SU-DHL-6 (cell line): Measurements from ENCODE around the gene KLK4.

Source experiments
- H2AFZ ChIP-seq: fragments of 200-600 bp; sonication (generic); 2 replicates; pipeline ENCODE4 v1.6.1; 2014; ENCODE audit warnings: low read depth, mild to moderate bottlenecking, moderate library complexity, mixed read lengths, antibody characterized with exemption, low read length; ENCODE audit not compliant: severe bottlenecking
- H3F3A ChIP-seq: fragments of 200-600 bp; shearing (Covaris generic); 2 replicates; pipeline ENCODE4 v1.6.0; 2016; ENCODE audit warnings: antibody characterized with exemption, mild to moderate bottlenecking; ENCODE audit not compliant: insufficient read depth
- H3K27ac ChIP-seq: fragments of 200-600 bp; sonication (generic); 2 replicates; pipeline ENCODE4 v1.5.1; 2016; ENCODE audit warnings: low read depth, mild to moderate bottlenecking, low read length, moderate library complexity, mixed read lengths
- H3K27me3 ChIP-seq: fragments of 200-600 bp; sonication (generic), shearing (Covaris generic); 2 replicates; pipeline ENCODE4 v1.6.0; 2014; ENCODE audit warnings: mild to moderate bottlenecking, low read length
- H3K36me3 ChIP-seq: fragments of 200-600 bp; sonication (generic); 2 replicates; pipeline ENCODE4 v1.6.1; 2014; ENCODE audit warnings: mild to moderate bottlenecking, low read length, mixed read lengths
- H3K4me2 ChIP-seq: fragments of 300-600, 200-600 bp; shearing (Covaris generic), sonication (generic); 2 replicates; pipeline ENCODE4 v1.6.0; 2014; ENCODE audit warnings: low read length, low read depth, mild to moderate bottlenecking; ENCODE audit not compliant: poor library complexity, severe bottlenecking
- H3K4me3 ChIP-seq: fragments of 200-600 bp; sonication (generic); 2 replicates; pipeline ENCODE4 v1.5.1; 2014; ENCODE audit warnings: antibody characterized with exemption, low read length, mild to moderate bottlenecking, mixed read lengths; ENCODE audit not compliant: insufficient read depth, poor library complexity, severe bottlenecking
- H3K79me2 ChIP-seq: fragments of 200-600 bp; sonication (generic); 2 replicates; pipeline ENCODE4 v1.6.1; 2014; ENCODE audit warnings: mild to moderate bottlenecking, low read length, moderate library complexity; ENCODE audit not compliant: insufficient read depth
- H3K9ac ChIP-seq: fragments of 200-600 bp; sonication (generic); 2 replicates; pipeline ENCODE4 v1.7.0; 2014; ENCODE audit warnings: mild to moderate bottlenecking, low read length
- H3K9me2 ChIP-seq: fragments of 200-600 bp; sonication (generic); replicated peaks from 2 replicates; pipeline ENCODE4 v1.6.1; 2014; ENCODE audit warnings: low read length; ENCODE audit not compliant: insufficient read depth
- H3K9me3 ChIP-seq: fragments of 200-600 bp; sonication (generic); 2 replicates; pipeline ENCODE4 v1.6.1; 2014; ENCODE audit warnings: low read length, mixed read lengths; ENCODE audit not compliant: insufficient read depth
- H4K20me1 ChIP-seq: fragments of 200-600 bp; sonication (generic); 2 replicates; pipeline ENCODE4 v1.6.1; 2014; ENCODE audit warnings: low read depth, mild to moderate bottlenecking, antibody characterized with exemption, low read length, moderate library complexity, mixed read lengths
- CTCF ChIP-seq: fragments of 200-600 bp; sonication (generic); IDR thresholded peaks from one replicate; pipeline ENCODE4 v1.5.1; 2017; ENCODE audit warnings: antibody characterized with exemption, mild to moderate bottlenecking, low read length, moderate library complexity; ENCODE audit not compliant: insufficient read depth, poor library complexity, severe bottlenecking
- EZH2phosphoT487 ChIP-seq: fragments of 200-600 bp; sonication (generic), shearing (Covaris generic); conservative IDR thresholded peaks from 2 replicates; pipeline ENCODE4 v1.6.1; 2018; ENCODE audit warnings: mild to moderate bottlenecking, antibody characterized with exemption, low read length, moderate library complexity, mixed read lengths

The KLK4 gene

GRCh38 chr19:50909240-50910070 is 1.7 kb downstream of the KLK4 start:
- H3K27me3 ChIP-seq, result no peaks in the 10 kb centered on the region
- H3K9me2 ChIP-seq, result no peaks in the 10 kb centered on the region
- H3K27ac ChIP-seq, result no peak overlapping the region
- no peak overlapping the region for H3K9ac ChIP-seq
- no peaks in the 10 kb centered on the region for H3K36me3 ChIP-seq
- no peaks in the 10 kb centered on the region for H3F3A ChIP-seq
- no peak overlapping the region for H2AFZ ChIP-seq
- no peaks in the 10 kb centered on the region for H3K9me3 ChIP-seq
- no peak for TF ChIP-seq CTCF
- TF ChIP-seq EZH2phosphoT487, result no peak
- no peak overlapping the region for H3K4me2 ChIP-seq
- no peak overlapping the region for H3K4me3 ChIP-seq
- H4K20me1 ChIP-seq, result no peaks in the 10 kb centered on the region
- H3K79me2 ChIP-seq, result no peaks in the 10 kb centered on the region

- Histone ChIP-seq H3K9me3 (no peaks in the 10 kb centered on the region), H3K27ac (no peak overlapping the region), H3K36me3 (no peaks in the 10 kb centered on the region), H3K4me3 (no peak overlapping the region), H4K20me1 (no peaks in the 10 kb centered on the region), H2AFZ (no peak overlapping the region), H3F3A (no peaks in the 10 kb centered on the region), H3K4me2 (no peak overlapping the region), H3K9ac (no peak overlapping the region), H3K79me2 (no peaks in the 10 kb centered on the region), H3K27me3 (no peaks in the 10 kb centered on the region), H3K9me2 (no peaks in the 10 kb centered on the region)
- TF ChIP-seq CTCF, result no peak
- no peak for TF ChIP-seq EZH2phosphoT487
Measured at GRCh38 chr19:50908336-50908735, 2.9 kb downstream of the KLK4 start.

GRCh38 chr19:50906217-50906616 is 5.0 kb downstream of the KLK4 start:
- Histone ChIP-seq H3F3A (no peaks in the 10 kb centered on the region), H3K9me3 (no peaks in the 10 kb centered on the region), H3K27me3 (no peaks in the 10 kb centered on the region), H3K27ac (no peak overlapping the region), H4K20me1 (no peaks in the 10 kb centered on the region), H3K4me2 (no peak overlapping the region), H3K9ac (no peak overlapping the region), H3K36me3 (no peaks in the 10 kb centered on the region), H2AFZ (no peak overlapping the region), H3K4me3 (no peak overlapping the region), H3K79me2 (no peaks in the 10 kb centered on the region), H3K9me2 (no peaks in the 10 kb centered on the region)
- TF ChIP-seq CTCF, result peak; percentile 59
- no peak for TF ChIP-seq EZH2phosphoT487
